Fibroblast of skin of right quadriceps (primary cell): Measurements from ENCODE around the gene OR2A42.
A peak's percentile ranks its signal among the peaks of the same experiment; 100 is the strongest.
"Not testable (repeated sequence)": the region's sequence is repeated elsewhere in the genome, so short reads cannot be mapped to it uniquely, and the experiment has no call there.

Experiments
- DNase-seq: peaks from one replicate; pipeline ENCODE4 v3.0.0-alpha.2; 2013

The OR2A42 gene

GRCh38 chr7:144220531-144220930, 18.9 kb downstream of the OR2A42 start:
- DNase-seq: not testable (repeated sequence)

GRCh38 chr7:144219149-144219548, 20.3 kb downstream of the OR2A42 start:
- not testable (repeated sequence) for DNase-seq

- not testable (repeated sequence) for DNase-seq
These were observed 20.8 kb downstream of the OR2A42 start for GRCh38 chr7:144218581-144218980.

DNA sequence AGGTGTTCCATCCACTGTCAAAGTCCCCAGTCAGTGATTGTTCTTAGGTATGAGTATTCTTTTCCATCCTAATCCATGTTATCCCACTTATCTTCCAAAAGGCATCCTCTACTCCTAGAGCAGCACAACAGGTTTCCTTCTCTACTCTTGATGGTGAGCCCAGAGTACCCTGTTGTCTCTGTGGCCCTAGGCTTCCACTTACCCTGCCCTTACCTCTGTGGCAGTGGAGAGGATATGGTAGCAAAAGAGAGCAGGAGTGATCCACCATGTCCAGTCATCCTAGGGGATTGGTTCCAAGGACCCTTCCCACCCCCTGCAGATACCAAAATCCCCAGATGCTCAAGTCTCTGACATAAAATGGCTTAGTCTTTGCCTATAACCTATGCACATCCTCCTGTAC, 22.2 kb downstream of the OR2A42 start:
- not testable (repeated sequence) for DNase-seq

DNA sequence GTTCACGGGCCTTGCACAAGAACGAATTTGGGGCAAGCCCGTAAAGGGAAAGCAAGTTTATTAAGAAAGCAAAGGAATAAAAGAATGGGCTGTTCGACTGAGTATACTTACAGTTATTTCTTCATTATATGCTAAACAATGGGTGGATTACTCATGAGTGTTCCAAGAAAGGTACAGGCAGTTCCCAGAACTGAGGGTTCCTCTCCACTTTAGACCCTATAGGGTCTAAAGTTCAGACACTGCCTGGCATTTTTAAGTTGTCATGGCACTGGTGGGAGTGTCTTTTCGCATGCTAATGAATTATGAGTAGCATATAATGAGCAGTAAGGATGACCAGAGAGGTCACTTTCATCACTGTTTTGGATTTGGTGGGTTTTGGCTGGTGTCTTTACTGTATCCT, 34.1 kb downstream of the OR2A42 start:
- DNase-seq: not testable (repeated sequence)

- not testable (repeated sequence) for DNase-seq
These were observed 36.3 kb downstream of the OR2A42 start for GRCh38 chr7:144203086-144203485.

- not testable (repeated sequence) for DNase-seq
These were observed 37.4 kb downstream of the OR2A42 start for GRCh38 chr7:144201978-144202377.

DNA sequence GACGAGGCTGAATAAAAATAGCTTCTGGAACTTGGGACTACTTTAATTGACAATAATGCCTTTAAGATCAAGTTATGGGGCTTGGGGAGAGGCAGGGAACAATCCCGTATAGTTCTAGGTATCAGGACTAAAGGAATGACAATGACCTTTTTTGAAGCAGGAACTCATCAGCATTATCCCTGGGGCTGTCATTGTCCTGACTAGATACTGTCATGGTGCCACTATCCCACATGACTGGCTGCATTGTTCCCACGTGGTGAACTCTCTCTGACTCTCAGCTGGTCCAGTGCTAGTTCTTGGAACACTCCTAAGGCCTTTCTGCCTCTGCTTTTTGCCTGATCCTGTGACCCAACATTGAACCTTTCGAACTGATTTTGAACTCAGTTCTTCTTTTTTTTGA, 40.5 kb downstream of the OR2A42 start:
- DNase-seq: not testable (repeated sequence)

DNA sequence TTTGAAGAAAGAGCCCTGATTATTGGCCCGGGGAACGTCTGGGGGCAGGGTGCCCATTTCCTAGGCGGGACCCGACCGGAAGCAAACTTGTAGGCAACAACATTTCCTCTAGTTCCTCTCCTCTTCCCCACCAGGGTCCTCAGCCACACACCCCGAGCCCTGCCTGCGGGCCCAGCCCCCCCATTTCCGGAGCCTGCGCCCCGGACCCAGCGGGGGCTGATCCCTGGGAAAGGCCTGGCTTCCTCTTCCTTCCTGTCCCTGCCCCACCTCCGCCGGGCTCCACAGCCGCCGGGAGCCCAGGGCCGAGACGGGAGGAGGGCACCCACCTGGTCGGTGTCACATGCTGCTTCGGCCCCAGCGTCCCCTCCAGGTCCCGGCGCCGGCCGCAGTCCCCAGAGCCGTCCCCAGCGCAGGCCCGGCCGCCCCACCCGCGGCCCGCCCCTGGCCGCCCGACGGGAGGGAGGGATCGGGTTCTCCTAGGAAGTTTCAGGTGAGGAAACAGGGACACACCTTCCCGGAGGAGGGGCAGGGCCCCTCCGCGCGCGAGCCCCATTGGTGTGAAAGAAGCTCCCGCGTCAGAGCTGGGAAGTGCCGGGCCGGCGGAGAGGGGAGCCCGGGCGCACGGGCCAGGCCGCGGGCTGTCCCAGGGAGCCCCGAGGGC, 44.1 kb downstream of the OR2A42 start, which contains the start of gene ARHGEF35:
Gene ARHGEF35 (minus strand): TSS at position 622 of the 661 bp plus-strand sequence. CDS start 7,450 bp downstream, outside the sequence.
- DNase-seq: not testable (repeated sequence)

- DNase-seq: not testable (repeated sequence)
These were observed 45.0 kb downstream of the OR2A42 start for GRCh38 chr7:144194453-144194852.

DNA sequence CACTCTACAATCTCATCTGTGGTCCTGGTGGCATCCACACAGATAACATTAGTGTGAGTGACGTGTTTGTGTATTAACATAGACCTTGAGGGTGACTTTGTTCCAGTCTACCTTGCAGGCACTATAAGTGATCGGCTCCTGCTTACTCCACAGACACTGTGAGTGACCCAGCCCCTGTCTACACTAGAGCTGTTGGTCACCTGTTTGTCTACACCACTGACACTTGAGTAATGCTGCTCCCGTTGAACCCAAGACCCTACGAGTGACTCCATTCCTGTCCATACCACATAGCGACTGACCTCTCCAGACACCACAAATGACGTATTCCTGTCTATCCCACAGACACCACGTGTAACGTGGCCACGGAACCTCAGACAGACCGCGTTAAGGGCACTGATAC, 45.6 kb downstream of the OR2A42 start:
- not testable (repeated sequence) for DNase-seq

DNA sequence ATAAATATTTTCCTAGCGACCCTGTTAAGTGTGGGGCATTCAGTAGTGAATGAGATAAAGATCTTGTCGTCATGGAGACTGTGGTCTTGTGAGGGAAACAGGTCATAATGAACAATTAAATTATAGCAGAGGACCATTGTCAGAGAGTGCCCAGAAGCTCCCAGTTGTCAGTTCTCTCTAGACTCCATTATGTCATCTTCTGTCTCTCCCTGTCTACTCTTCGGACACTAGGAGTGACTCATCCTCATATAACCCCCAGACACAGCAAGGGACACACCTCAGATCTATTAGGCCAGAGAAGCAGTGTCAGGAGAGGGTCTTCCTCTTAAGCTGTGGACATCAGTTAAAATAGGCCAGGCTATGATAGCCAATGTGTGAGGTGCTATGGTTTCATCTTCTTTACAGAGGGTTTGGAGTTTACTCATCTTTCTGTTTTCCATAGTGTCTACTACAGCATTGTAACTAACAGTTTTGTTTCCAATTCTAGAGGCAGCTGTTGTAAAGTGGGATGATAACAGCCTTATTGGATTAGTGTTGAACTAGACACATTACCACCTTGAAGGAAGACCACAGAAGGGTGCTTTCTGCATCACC, 50.7 kb downstream of the OR2A42 start:
- DNase-seq: not testable (repeated sequence)

GRCh38 chr7:144187848-144188247, 51.6 kb downstream of the OR2A42 start:
- not testable (repeated sequence) for DNase-seq

DNA sequence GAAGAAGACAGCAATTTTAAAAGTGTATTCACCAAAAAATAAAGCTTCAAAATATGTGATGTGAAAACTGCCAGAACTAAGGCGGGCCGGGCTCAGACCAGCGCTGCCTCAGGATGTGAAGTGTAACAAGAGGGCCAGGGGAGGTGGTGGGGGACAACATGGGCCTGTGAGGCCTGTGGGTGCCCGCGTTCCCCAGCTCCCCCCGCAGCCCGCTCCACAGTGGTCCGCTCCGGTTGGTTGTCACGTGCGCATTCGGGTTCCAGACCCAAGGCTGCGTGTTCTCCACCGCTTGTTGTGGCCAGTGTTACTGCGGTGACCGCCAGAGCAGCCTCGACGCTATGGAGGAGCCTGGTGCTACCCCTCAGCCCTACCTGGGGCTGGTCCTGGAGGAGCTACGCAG, 56.2 kb downstream of the OR2A42 start, which contains the start of gene CTAGE4:
Gene CTAGE4 (plus strand): TSS at position 301 of the 400 bp plus-strand sequence. CDS start 38 bp downstream, at position 339.
- not testable (repeated sequence) for DNase-seq

GRCh38 chr7:144179165-144179479, 60.3 kb downstream of the OR2A42 start:
- DNase-seq: not testable (repeated sequence)

- peak; percentile 10 for DNase-seq
These were observed 60.8 kb downstream of the OR2A42 start for GRCh38 chr7:144178380-144179164.
